HG02840 (cell line): ENCODE measurements around the gene DSG4.

Experiments used
- ATAC-seq: cut with Tn5 transposase; IDR thresholded peaks from one replicate; pipeline ENCODE4 v1.9.1; 2021; ENCODE audit warnings: mild to moderate bottlenecking, moderate library complexity, moderate number of reproducible peaks; ENCODE audit not compliant: unreplicated experiment, low FRiP score

DSG4 gene

GRCh38 chr18:31445908-31446307, 69.3 kb downstream of the DSG4 start:
- ATAC-seq = no peak

- no peak for ATAC-seq
Observed at GRCh38 chr18:31446854-31447253, 70.3 kb downstream of the DSG4 start.

GRCh38 chr18:31447530-31448191, 71.1 kb downstream of the DSG4 start, which contains the start of gene DSG3:
Gene DSG3, plus strand, starts transcription at chr18:31447741. Its CDS starts 137 bp downstream, at chr18:31447878.
- no peak for ATAC-seq

- ATAC-seq = no peak
Observed at GRCh38 chr18:31450409-31450808, 73.8 kb downstream of the DSG4 start.

- no peak for ATAC-seq
Observed at GRCh38 chr18:31451625-31452024, 75.0 kb downstream of the DSG4 start.

- no peak for ATAC-seq
Observed at GRCh38 chr18:31454066-31454708, 77.6 kb downstream of the DSG4 start.
